Epidermal melanocyte (primary cell): ENCODE measurements around the gene PYGM.
A peak's percentile ranks its signal among the peaks of the same experiment; 100 is the strongest.

Source experiments
- DNase-seq: peaks from one replicate; pipeline ENCODE4 v3.0.0; 2011; ENCODE audit warnings: low spot score; ENCODE audit not compliant: insufficient read length

The PYGM gene

GRCh38 chr11:64759722-64760719, at the start of gene PYGM:
PYGM (minus strand) TSS chr11:64759974; CDS start chr11:64759898, 76 bp downstream.
- DNase-seq = no peak

GRCh38 chr11:64805481-64805880, 45.7 kb upstream of the PYGM start:
- no peak for DNase-seq

- DNase-seq = no peak
Observed at GRCh38 chr11:64804346-64805210, 44.8 kb upstream of the PYGM start.

- no peak for DNase-seq
Observed at GRCh38 chr11:64803846-64804345, 44.1 kb upstream of the PYGM start.

GRCh38 chr11:64803158-64803845, 43.5 kb upstream of the PYGM start, which contains the start of gene MAP4K2:
MAP4K2 (minus strand) TSS chr11:64803214; CDS start chr11:64803149, 65 bp downstream.
- peak; percentile 97 for DNase-seq

- no peak for DNase-seq
Observed at GRCh38 chr11:64802370-64803157, 42.8 kb upstream of the PYGM start.

- DNase-seq = no peak
Observed at GRCh38 chr11:64801561-64802369, 42.0 kb upstream of the PYGM start.

GRCh38 chr11:64801158-64801464, 41.3 kb upstream of the PYGM start:
- DNase-seq = no peak

- no peak for DNase-seq
Observed at GRCh38 chr11:64800303-64801157, 40.8 kb upstream of the PYGM start.

- DNase-seq = no peak
Observed at GRCh38 chr11:64799623-64800302, 40.0 kb upstream of the PYGM start.

GRCh38 chr11:64799256-64799622, 39.5 kb upstream of the PYGM start:
- no peak for DNase-seq

GRCh38 chr11:64796757-64797541, 37.2 kb upstream of the PYGM start:
- DNase-seq = no peak

GRCh38 chr11:64796047-64796756, 36.4 kb upstream of the PYGM start:
- no peak for DNase-seq

GRCh38 chr11:64794526-64794925, 34.8 kb upstream of the PYGM start:
- DNase-seq = no peak

- DNase-seq = no peak
Observed at GRCh38 chr11:64793271-64794160, 33.7 kb upstream of the PYGM start.

- no peak for DNase-seq
Observed at GRCh38 chr11:64792482-64792881, 32.7 kb upstream of the PYGM start.
